Measurements from ENCODE around the gene MOB2. TPM values are rescaled to one million over a fixed set of nuclear protein-coding genes. Genes with fewer than 3 reads are reported as not detected.

Gene MOB2
- total RNA-seq, 1 donor from 2014 or later = 26.4 TPM

- Mint-ChIP-seq H3K4me1 (ENCODE audit: low read depth, unreplicated experiment) (peaks cover 4% of the 10 kb centered on the region), H3K4me3 (ENCODE audit: unreplicated experiment) (no peak overlapping the region), H3K27me3 (ENCODE audit: low read depth, unreplicated experiment) (peaks cover 2% of the 10 kb centered on the region), H3K9me3 (ENCODE audit: unreplicated experiment) (no peaks in the 10 kb centered on the region), H3K27ac (ENCODE audit: unreplicated experiment) (no peak overlapping the region), H3K36me3 (ENCODE audit: low read depth, unreplicated experiment) (peaks cover 4% of the 10 kb centered on the region)
- Histone ChIP-seq H2AFZ (ENCODE audit: low read depth, low read length) (no peak overlapping the region), H3K79me2 (ENCODE audit: insufficient read depth, low read length) (no peaks in the 10 kb centered on the region), H3K9me3 (ENCODE audit: insufficient read depth, low read depth, low read length) (no peaks in the 10 kb centered on the region), H4K20me1 (ENCODE audit: insufficient read depth, low read length) (no peaks in the 10 kb centered on the region), H3K27ac (ENCODE audit: low read depth, low read length) (no peak overlapping the region), H3K4me1 (ENCODE audit: insufficient read depth, low read length) (no peaks in the 10 kb centered on the region), H3K27me3 (ENCODE audit: insufficient read depth, low read length) (no peaks in the 10 kb centered on the region), H3K4me2 (ENCODE audit: low read length) (no peak overlapping the region), H3K4me3 (ENCODE audit: insufficient read depth, low read depth, low read length) (no peak overlapping the region), H3K36me3 (ENCODE audit: insufficient read depth, low read length) (no peaks in the 10 kb centered on the region), H3K9ac (ENCODE audit: low read length) (no peak overlapping the region)
- FAIRE-seq = no peak
- DNase-seq (ENCODE audit: low read depth) = no peak
- no peak for TF ChIP-seq EZH2 (IDR thresholded peaks at IDR 0.05; ENCODE audit: insufficient read depth, low read length)
- TF ChIP-seq CTCF (IDR thresholded peaks at IDR 0.05; ENCODE audit: insufficient read depth, low read depth, low read length) = no peak
These were observed 23.9 kb downstream of the MOB2 start for GRCh38 chr11:1462698-1462975.

GRCh38 chr11:1461826-1462697 lies 24.5 kb downstream of the MOB2 start:
- Histone ChIP-seq H3K79me2 (ENCODE audit: insufficient read depth, low read length) (no peaks in the 10 kb centered on the region), H3K4me1 (ENCODE audit: insufficient read depth, low read length) (no peaks in the 10 kb centered on the region), H3K4me3 (ENCODE audit: insufficient read depth, low read depth, low read length) (no peak overlapping the region), H3K4me2 (ENCODE audit: low read length) (no peak overlapping the region), H3K27me3 (ENCODE audit: insufficient read depth, low read length) (no peaks in the 10 kb centered on the region), H3K9ac (ENCODE audit: low read length) (no peak overlapping the region), H3K9me3 (ENCODE audit: insufficient read depth, low read depth, low read length) (no peaks in the 10 kb centered on the region), H3K27ac (ENCODE audit: low read depth, low read length) (no peak overlapping the region), H2AFZ (ENCODE audit: low read depth, low read length) (no peak overlapping the region), H4K20me1 (ENCODE audit: insufficient read depth, low read length) (no peaks in the 10 kb centered on the region), H3K36me3 (ENCODE audit: insufficient read depth, low read length) (no peaks in the 10 kb centered on the region)
- Mint-ChIP-seq H3K9me3 (ENCODE audit: unreplicated experiment) (no peaks in the 10 kb centered on the region), H3K4me3 (ENCODE audit: unreplicated experiment) (no peak overlapping the region), H3K36me3 (ENCODE audit: low read depth, unreplicated experiment) (peaks cover 4% of the 10 kb centered on the region), H3K27ac (ENCODE audit: unreplicated experiment) (no peak overlapping the region), H3K27me3 (ENCODE audit: low read depth, unreplicated experiment) (peaks cover 1% of the 10 kb centered on the region), H3K4me1 (ENCODE audit: low read depth, unreplicated experiment) (peaks cover 3% of the 10 kb centered on the region)
- DNase-seq (ENCODE audit: low read depth) (no peak), FAIRE-seq (no peak)
- TF ChIP-seq EZH2 (IDR thresholded peaks at IDR 0.05; ENCODE audit: insufficient read depth, low read length) (no peak), CTCF (IDR thresholded peaks at IDR 0.05; ENCODE audit: insufficient read depth, low read depth, low read length) (no peak)
